ENCODE results near the gene SULT4A1. TPM values are rescaled to one million over a fixed set of nuclear protein-coding genes. Genes with fewer than 3 reads are reported as not detected.
A peak's percentile ranks its signal among the peaks of the same experiment; 100 is the strongest.

The SULT4A1 gene
- total and polyA plus RNA-seq, 10 of the 15 experiments (the other 5 are each of a cell fraction or from before 2014, with no cell fraction given), result not detected

DNA sequence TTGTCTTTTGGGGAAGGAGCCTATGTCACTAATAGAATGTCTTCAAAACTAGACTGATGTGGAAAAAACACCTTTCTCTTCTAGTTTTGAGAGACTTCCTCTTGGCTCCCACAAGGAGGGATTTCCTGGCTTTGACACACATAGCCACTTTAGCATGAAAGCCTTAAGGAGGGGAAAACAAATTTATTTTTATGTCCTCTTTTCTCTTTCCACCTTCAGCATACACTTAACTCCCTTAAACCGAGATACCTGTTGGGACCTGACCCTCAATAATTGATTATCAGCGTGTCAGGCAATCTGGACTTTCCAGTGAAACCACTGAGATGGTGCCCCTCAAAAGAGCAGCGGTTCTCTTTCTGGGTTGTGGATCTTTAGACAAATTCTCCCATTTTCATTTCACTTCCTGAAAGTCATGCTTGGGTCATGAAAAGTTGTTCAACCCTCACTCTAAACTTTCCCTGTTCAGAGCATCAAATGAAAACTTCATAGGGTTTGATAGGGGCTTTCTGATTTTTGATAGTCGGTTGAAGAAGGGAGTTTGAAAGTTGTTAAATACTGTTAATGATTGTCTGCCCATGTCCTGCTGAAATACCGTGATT lies 59.3 kb downstream of the SULT4A1 start (continued):
- TF ChIP-seq, protein P1, sequence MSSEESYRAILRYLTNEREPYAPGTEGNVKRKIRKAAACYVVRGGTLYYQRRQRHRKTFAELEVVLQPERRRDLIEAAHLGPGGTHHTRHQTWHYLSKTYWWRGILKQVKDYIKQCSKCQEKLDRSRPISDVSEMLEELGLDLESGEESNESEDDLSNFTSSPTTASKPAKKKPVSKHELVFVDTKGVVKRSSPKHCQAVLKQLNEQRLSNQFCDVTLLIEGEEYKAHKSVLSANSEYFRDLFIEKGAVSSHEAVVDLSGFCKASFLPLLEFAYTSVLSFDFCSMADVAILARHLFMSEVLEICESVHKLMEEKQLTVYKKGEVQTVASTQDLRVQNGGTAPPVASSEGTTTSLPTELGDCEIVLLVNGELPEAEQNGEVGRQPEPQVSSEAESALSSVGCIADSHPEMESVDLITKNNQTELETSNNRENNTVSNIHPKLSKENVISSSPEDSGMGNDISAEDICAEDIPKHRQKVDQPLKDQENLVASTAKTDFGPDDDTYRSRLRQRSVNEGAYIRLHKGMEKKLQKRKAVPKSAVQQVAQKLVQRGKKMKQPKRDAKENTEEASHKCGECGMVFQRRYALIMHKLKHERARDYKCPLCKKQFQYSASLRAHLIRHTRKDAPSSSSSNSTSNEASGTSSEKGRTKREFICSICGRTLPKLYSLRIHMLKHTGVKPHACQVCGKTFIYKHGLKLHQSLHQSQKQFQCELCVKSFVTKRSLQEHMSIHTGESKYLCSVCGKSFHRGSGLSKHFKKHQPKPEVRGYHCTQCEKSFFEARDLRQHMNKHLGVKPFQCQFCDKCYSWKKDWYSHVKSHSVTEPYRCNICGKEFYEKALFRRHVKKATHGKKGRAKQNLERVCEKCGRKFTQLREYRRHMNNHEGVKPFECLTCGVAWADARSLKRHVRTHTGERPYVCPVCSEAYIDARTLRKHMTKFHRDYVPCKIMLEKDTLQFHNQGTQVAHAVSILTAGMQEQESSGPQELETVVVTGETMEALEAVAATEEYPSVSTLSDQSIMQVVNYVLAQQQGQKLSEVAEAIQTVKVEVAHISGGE (CRISPR knock-in tag; IDR thresholded peaks at IDR 0.05), result no peak
- TF ChIP-seq ZNF687 (IDR thresholded peaks at IDR 0.05) (no peak), SRF (IDR thresholded peaks at IDR 0.05; ENCODE audit: low read depth in 2 of 2, low read length in 2 of 2) (no peak), CREM (IDR thresholded peaks at IDR 0.05; ENCODE audit: low read depth) (no peak), EP300 (IDR thresholded peaks at IDR 0.05; ENCODE audit: borderline replicate concordance in 1 of 2, control insufficient read depth in 1 of 2, low read depth in 2 of 2, low read length in 2 of 2) (peak; percentile 28 to 35; a peak in 2 of 4 replicates), BCL11A (IDR thresholded peaks at IDR 0.05; ENCODE audit: low read depth, low read length) (no peak), YBX1 (IDR thresholded peaks at IDR 0.05) (no peak), ATF7 (IDR thresholded peaks at IDR 0.05; ENCODE audit: low read depth) (no peak), RB1 (IDR thresholded peaks at IDR 0.05; ENCODE audit: borderline replicate concordance) (no peak), SUZ12 (IDR thresholded peaks at IDR 0.05; ENCODE audit: unreplicated experiment) (no peak), ZBED1 (IDR thresholded peaks at IDR 0.05; ENCODE audit: borderline replicate concordance) (no peak), JUNB (IDR thresholded peaks at IDR 0.05) (peak; percentile 36; the same call in 1 of the 2 replicates), PAX5 (IDR thresholded peaks at IDR 0.05; ENCODE audit: borderline replicate concordance, low read depth, low read length) (no peak), EGR1 (IDR thresholded peaks at IDR 0.05; ENCODE audit: borderline replicate concordance in 1 of 2, low read depth in 2 of 2, low read length in 2 of 2) (no peak)
- TF ChIP-seq, protein P2, sequence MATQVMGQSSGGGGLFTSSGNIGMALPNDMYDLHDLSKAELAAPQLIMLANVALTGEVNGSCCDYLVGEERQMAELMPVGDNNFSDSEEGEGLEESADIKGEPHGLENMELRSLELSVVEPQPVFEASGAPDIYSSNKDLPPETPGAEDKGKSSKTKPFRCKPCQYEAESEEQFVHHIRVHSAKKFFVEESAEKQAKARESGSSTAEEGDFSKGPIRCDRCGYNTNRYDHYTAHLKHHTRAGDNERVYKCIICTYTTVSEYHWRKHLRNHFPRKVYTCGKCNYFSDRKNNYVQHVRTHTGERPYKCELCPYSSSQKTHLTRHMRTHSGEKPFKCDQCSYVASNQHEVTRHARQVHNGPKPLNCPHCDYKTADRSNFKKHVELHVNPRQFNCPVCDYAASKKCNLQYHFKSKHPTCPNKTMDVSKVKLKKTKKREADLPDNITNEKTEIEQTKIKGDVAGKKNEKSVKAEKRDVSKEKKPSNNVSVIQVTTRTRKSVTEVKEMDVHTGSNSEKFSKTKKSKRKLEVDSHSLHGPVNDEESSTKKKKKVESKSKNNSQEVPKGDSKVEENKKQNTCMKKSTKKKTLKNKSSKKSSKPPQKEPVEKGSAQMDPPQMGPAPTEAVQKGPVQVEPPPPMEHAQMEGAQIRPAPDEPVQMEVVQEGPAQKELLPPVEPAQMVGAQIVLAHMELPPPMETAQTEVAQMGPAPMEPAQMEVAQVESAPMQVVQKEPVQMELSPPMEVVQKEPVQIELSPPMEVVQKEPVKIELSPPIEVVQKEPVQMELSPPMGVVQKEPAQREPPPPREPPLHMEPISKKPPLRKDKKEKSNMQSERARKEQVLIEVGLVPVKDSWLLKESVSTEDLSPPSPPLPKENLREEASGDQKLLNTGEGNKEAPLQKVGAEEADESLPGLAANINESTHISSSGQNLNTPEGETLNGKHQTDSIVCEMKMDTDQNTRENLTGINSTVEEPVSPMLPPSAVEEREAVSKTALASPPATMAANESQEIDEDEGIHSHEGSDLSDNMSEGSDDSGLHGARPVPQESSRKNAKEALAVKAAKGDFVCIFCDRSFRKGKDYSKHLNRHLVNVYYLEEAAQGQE (IDR thresholded peaks at IDR 0.05; ENCODE audit: low read depth, low read length), result no peak
- TF ChIP-seq, protein P3, sequence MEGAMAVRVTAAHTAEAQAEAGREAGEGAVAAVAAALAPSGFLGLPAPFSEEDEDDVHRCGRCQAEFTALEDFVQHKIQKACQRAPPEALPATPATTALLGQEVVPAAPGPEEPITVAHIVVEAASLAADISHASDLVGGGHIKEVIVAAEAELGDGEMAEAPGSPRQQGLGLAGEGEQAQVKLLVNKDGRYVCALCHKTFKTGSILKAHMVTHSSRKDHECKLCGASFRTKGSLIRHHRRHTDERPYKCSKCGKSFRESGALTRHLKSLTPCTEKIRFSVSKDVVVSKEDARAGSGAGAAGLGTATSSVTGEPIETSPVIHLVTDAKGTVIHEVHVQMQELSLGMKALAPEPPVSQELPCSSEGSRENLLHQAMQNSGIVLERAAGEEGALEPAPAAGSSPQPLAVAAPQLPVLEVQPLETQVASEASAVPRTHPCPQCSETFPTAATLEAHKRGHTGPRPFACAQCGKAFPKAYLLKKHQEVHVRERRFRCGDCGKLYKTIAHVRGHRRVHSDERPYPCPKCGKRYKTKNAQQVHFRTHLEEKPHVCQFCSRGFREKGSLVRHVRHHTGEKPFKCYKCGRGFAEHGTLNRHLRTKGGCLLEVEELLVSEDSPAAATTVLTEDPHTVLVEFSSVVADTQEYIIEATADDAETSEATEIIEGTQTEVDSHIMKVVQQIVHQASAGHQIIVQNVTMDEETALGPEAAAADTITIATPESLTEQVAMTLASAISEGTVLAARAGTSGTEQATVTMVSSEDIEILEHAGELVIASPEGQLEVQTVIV (IDR thresholded peaks at IDR 0.05; ENCODE audit: borderline replicate concordance, partially characterized antibody), result no peak

Measured in GM12878 (cell line).